GM12864 (cell line): Measurements from ENCODE around the gene PRR5L.

ENCODE experiments used
- DNase-seq: peaks from one replicate; pipeline ENCODE4 v3.0.0-alpha.2; 2011; ENCODE audit warnings: low read depth
- H3K4me3 ChIP-seq: 2 replicates; pipeline ENCODE4 v1.5.1; 2011; ENCODE audit warnings: mild to moderate bottlenecking, low read depth, low read length, control low read depth
- CTCF ChIP-seq: IDR thresholded peaks from 2 replicates; pipeline ENCODE4 v1.5.1; 2011; ENCODE audit warnings: low read depth, mild to moderate bottlenecking, moderate library complexity, low read length, control low read depth, inconsistent platforms; ENCODE audit errors: missing control alignments

Gene PRR5L

GRCh38 chr11:36385121-36385970 is 89.3 kb downstream of the PRR5L start:
- DNase-seq, result no peak
- TF ChIP-seq CTCF, result no peak
- H3K4me3 ChIP-seq, result no peak overlapping the region

- H3K4me3 ChIP-seq, result no peak overlapping the region
- TF ChIP-seq CTCF, result no peak
- DNase-seq, result no peak
Observed at GRCh38 chr11:36386411-36386810, 90.3 kb downstream of the PRR5L start.

- no peak for TF ChIP-seq CTCF
- H3K4me3 ChIP-seq, result no peak overlapping the region
- no peak for DNase-seq
Observed at GRCh38 chr11:36388071-36388470, 92.0 kb downstream of the PRR5L start.

- TF ChIP-seq CTCF, result no peak
- DNase-seq, result no peak
Observed at GRCh38 chr11:36388951-36389350, 92.9 kb downstream of the PRR5L start.

GRCh38 chr11:36389811-36390210 is 93.7 kb downstream of the PRR5L start:
- TF ChIP-seq CTCF, result no peak
- no peak overlapping the region for H3K4me3 ChIP-seq
- no peak for DNase-seq

More at GRCh38 chr11:36388951-36389350, 92.9 kb downstream of the PRR5L start:
- H3K4me3 ChIP-seq, result no peak overlapping the region

GRCh38 chr11:36390963-36391471 is 94.9 kb downstream of the PRR5L start:
- DNase-seq, result no peak
- H3K4me3 ChIP-seq, result no peak overlapping the region

More at GRCh38 chr11:36390963-36391471, 94.9 kb downstream of the PRR5L start:
- no peak for TF ChIP-seq CTCF
